Peyer's patch (tissue), 4 donors: ENCODE results near the gene RTP5.

ENCODE experiments used
- CTCF ChIP-seq, 6 experiments: fragments of 450-650 bp in 4 of 6; fragments of 200-600 bp in 2 of 6; sonication (generic) in 1 of 6; IDR thresholded peaks; one replicate each; pipeline ENCODE4 v1.5.1; 2017 to 2019; ENCODE audit warnings: antibody characterized with exemption in 6 of 6, mild to moderate bottlenecking in 3 of 6, moderate library complexity in 1 of 6
- POLR2A ChIP-seq, 2 donors: fragments of 450-650 bp; IDR thresholded peaks; one replicate each; pipeline ENCODE4 v1.5.1; 2017; ENCODE audit warnings: antibody characterized with exemption in 2 of 2, mild to moderate bottlenecking in 2 of 2, moderate library complexity in 2 of 2

- TF ChIP-seq CTCF (IDR thresholded peaks at IDR 0.05) (no peak), POLR2A (IDR thresholded peaks at IDR 0.05) (no peak)
Measured at GRCh38 chr2:241893265-241893664, 23.7 kb downstream of the RTP5 start.
